GM18519 (cell line): ENCODE data around the gene ARHGAP26.
A peak's percentile ranks its signal among the peaks of the same experiment; 100 is the strongest.

ENCODE experiments used
- ATAC-seq: cut with Tn5 transposase; IDR thresholded peaks from one replicate; pipeline ENCODE4 v1.9.1; 2021; ENCODE audit warnings: mild to moderate bottlenecking, moderate library complexity; ENCODE audit not compliant: unreplicated experiment, low FRiP score

Gene ARHGAP26

DNA sequence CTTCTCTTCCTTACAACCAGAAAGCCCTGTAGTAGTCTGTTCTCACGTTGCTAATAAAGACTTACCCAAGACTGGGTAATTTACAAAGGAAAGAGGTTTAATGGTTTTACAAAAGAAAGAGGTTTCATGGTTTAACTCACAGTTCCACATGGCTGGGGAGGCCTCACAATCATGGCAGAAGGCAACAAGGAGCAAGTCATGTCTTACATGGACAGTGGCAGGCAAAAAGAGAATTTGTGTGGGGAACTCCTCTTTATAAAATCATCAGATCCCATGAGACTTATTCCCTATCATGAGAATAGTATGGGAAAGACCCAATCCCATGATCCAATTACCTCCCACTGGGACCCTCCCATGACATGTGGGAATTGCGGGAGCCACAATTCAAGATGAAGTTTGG is 468.4 kb downstream of the ARHGAP26 start:
- no peak for ATAC-seq

DNA sequence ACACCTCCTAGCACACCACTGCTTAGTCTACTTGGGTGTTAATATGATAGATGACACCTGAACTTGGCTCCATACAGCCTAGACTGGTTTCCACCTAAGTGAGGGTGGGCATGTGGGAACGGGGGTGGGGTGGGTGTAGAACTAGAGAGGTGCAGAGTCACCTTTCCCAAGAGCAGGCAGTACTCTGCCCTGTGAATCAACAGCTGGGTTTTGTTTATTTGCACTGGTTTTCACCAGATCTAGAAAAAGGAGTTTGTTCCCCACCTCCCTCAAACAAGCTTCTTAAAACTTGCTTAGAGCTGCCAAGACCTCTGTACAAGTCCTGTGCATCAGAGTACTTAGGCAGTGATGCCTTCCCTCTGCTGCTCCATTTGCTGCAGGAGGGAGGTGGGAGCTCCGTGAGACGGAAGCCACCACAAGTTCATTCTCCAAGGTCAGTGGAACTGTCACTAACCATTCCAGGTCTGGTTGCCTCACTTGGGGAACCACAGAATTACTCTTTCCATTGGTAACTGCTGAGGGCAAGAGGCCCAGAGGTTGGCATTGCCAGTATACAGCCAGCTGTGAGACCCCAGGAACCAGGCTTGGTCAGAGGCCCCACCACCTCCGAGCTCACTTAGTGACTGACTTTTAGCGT is 469.8 kb downstream of the ARHGAP26 start:
- ATAC-seq = no peak

GRCh38 chr5:143241892-143242291 is 471.7 kb downstream of the ARHGAP26 start:
- ATAC-seq = no peak

- no peak for ATAC-seq
Observed at GRCh38 chr5:143243103-143243502, 472.9 kb downstream of the ARHGAP26 start.

GRCh38 chr5:143244000-143244736 is 474.0 kb downstream of the ARHGAP26 start:
- ATAC-seq = no peak

GRCh38 chr5:143244990-143245389 is 474.8 kb downstream of the ARHGAP26 start:
- ATAC-seq = no peak

- no peak for ATAC-seq
Observed at GRCh38 chr5:143245929-143246561, 475.9 kb downstream of the ARHGAP26 start.

GRCh38 chr5:143247134-143247815 is 477.1 kb downstream of the ARHGAP26 start:
- ATAC-seq = no peak

DNA sequence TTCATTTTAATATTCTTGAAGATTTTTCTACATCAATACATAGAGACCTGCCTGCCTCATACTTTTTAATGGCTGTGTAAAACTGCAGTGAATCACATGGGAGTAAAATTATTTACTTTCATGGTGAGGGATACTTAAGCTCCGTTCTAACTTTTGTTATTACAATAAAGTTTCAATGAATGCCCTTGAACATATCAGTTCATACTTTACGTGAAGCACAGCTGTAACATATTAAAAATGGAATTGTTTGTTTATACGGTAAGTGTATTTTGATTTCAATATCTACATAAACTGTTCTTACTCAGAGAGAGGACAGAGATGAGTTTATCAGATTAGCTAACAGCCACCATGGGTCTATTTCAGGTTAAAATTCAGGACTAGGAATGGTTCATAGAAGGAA is 478.2 kb downstream of the ARHGAP26 start:
- no peak for ATAC-seq

DNA sequence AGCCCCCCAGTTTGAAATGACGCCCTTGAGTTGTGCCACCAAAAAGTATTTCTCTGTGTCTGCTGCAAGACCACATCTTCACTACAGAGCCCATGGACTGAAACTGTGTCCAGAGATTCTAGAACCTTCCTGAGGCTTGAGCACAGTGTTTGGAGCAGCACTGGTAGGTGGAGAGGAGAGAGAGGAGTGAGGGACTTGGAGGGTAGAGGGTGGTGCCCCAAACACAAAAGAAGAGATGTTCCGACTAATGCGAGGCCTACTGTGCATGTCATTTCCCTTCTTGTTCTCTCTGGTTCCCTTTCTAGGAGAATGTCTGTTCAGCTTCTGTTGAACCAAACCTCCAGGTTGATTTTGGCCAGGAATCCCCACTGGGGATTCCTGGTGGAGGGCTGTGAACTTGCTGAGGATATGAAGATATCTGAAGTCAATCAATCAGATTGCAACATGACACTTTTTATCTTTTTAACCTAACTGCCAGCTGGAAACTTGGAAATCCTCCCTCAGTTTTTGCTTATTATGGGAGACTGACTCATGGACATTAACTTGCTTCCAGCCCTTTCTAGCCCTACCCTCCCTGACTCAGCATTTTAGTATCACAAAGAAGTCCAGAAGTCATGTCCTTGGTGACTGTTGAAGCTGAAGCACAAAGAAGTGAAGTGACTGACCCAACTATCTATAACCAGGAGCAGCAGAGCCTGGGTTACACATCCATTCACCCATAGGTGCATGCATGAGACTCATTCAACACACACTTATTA is 478.8 kb downstream of the ARHGAP26 start:
- no peak for ATAC-seq

DNA sequence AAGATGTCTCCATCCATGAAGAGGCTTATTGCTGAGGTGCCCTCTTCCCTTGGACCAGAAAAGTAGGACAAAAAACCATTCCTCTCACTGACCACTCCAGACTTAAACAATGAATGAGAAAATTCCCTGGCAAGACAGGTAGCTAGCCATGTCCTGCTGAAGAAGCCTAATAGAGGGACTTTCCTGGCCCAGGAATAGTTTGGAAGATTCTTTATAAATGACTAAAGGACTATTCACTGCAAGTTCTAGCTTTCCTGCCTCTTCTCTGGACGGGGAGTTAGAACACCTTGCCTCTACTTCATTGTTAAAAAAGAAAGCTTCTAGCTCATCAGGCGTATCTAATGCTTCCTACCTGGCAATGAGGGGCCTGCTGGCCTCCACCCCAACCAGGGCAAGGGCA is 479.7 kb downstream of the ARHGAP26 start:
- no peak for ATAC-seq

DNA sequence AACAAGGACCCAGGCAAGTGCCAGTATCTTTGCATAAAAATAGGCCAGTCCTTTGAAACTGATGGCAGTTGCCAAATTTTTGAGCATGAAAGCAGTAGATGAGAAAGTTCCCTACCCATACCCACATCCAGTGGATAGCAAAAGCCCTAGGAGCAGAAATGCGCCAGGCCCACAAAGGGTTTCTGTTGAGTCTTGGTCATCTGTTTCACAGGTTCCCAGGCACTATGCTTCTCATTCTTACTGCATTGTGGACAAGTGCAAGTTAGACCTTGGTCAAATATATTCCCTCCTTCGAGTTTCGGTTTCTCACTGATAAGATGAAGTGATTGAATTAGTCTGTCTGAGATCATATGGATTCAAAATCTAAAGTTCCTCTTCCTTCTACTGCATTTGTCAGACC is 481.0 kb downstream of the ARHGAP26 start:
- peak; percentile 69 for ATAC-seq

- ATAC-seq = no peak
Observed at GRCh38 chr5:143251946-143252345, 481.8 kb downstream of the ARHGAP26 start.

GRCh38 chr5:143254819-143255218 is 484.6 kb downstream of the ARHGAP26 start:
- ATAC-seq = no peak

DNA sequence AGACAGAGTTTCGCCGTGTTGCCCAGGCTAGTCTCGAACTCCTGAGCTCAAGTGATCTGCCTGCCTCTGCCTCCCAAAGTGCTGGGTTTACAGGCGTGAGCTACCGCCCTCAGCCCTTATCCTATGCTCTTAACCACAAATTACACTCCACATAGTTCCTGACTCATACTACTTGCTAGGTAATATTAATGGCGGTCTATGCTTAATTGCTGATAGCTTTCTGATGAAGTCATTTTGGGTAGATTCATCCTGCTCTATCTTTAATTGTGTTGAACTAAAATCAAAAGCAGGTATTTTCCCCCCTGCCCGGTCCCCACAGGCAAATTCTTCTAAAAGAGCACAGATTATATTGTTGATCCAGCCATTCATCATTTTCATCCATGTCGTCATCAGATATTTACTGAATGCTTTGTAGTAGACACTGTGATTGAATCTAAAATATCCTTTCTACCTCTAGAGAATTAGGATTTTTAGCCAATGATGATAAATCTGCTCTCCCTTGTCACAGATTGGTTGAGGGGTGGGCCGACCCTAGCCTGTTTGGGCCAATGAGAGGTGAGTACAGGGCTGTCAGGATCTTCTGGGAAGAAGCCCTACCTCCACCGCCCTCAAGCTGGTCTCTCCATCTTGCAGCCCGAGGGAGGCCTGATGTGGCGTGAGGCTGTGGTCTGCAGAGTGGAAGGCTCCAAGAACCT is 488.5 kb downstream of the ARHGAP26 start:
- no peak for ATAC-seq

DNA sequence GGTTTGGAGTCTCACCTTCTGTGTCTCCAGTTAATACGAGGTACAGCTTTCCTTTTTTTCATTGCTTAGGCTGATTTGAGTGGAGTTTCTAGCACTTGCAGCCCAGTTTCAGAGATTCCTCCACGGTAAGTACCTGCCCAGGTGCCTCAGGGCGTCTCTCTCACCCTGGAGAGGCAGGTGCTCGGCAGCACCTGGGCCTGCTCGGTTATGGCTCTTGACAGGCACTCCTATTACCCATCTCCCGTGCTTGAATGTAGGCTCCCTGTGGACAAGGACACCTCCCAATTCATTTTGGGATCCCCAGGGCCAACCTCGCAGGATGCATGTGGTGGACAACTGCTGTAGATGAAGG is 489.1 kb downstream of the ARHGAP26 start:
- no peak for ATAC-seq

DNA sequence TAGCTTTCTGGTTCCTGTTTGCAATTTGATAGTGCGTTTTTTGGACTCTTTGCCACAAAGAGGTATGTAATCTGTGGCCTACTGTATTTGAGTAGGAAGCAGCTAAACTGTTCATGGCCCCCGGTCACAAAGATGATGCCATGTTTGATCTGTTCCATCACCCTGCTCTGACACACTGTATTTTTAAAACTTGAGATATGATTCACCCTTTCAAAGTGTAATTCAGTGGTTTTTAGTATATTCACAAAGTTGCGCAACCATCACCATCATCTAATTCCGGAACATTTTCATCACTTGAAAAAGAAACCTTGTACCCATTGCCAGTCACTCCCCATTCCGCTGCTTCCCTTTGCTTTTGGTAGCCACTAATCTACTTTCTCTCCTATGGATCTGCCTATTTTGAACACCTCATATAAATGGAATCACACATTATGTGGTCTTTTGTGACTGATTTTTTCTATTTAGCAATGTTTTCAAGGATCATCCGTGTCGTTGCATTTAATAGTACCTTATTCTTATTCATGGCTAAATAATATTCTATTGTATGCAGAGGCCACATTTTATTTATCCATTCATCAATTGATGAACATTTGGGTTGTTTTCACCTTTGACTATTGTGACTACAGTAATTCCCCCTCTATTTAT is 491.7 kb downstream of the ARHGAP26 start:
- ATAC-seq = no peak

DNA sequence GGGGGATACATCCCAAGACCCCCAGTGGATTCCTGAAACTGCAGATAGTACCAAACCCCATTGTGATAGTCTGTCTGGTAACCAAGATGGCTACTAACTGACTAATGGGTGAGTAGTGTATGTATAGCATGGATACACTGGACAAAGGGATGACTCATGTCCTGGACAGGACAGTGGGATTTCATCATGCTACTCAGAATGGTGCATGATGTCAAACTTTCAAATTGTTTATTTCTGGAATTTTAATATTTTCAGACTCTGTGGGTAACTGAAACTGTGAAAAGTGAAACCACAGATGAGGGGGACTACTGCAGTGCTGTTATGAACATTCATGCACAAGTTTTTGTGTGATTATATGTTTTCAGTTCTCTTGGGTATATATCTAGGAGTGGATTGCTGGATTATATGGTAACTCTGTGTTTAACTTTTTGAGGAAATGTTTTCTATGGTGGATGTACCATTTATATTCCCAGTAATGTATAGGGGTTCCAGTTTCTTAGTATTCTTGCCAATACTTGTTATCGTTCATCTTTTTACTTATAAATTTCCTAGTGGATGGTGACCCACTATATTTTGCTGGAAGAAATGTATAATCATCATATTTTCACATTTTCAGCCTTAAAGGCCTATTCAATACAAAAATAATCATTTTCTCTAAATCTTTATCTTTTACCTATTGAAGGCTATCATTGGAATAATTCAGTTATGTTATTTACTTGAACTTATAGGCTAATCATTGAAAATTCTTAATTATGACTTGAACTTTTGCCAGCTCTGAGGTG is 492.4 kb downstream of the ARHGAP26 start:
- ATAC-seq = peak; percentile 82
